ENCODE measurements around the gene UST.

DNA sequence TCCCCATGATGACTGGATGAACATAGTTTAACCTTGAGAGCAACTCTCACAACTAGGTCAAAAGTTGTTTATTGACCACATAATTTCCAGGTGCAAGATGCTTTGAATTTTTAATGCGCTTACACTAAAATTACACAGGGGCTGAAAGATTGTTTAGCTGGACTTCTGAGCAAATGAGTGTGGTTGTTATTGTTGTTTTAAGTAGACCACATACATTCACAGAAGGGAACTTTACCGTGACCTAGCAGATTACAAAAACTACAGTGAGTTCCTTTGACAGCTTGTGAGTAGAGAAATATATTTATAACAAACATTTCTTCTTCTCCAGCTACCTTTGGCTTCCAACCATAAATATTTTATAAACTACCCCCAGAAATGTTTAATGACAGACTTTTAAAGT, 178.9 kb downstream of the UST start:
- TF ChIP-seq, protein P1, sequence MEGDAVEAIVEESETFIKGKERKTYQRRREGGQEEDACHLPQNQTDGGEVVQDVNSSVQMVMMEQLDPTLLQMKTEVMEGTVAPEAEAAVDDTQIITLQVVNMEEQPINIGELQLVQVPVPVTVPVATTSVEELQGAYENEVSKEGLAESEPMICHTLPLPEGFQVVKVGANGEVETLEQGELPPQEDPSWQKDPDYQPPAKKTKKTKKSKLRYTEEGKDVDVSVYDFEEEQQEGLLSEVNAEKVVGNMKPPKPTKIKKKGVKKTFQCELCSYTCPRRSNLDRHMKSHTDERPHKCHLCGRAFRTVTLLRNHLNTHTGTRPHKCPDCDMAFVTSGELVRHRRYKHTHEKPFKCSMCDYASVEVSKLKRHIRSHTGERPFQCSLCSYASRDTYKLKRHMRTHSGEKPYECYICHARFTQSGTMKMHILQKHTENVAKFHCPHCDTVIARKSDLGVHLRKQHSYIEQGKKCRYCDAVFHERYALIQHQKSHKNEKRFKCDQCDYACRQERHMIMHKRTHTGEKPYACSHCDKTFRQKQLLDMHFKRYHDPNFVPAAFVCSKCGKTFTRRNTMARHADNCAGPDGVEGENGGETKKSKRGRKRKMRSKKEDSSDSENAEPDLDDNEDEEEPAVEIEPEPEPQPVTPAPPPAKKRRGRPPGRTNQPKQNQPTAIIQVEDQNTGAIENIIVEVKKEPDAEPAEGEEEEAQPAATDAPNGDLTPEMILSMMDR (IDR thresholded peaks at IDR 0.05), result no peak
- TF ChIP-seq POLR2A (IDR thresholded peaks at IDR 0.05), result no peak

Data from right lobe of liver (tissue), 4 donors.